HG03139 (cell line): Measurements from ENCODE around the gene LMBR1.

Experiments
- ATAC-seq: cut with Tn5 transposase; IDR thresholded peaks from one replicate; pipeline ENCODE4 v1.9.1; 2021; ENCODE audit not compliant: unreplicated experiment

Gene LMBR1

GRCh38 chr7:156764016-156764669 is 128.8 kb downstream of the LMBR1 start:
- no peak for ATAC-seq

- no peak for ATAC-seq
These were observed 133.3 kb downstream of the LMBR1 start for GRCh38 chr7:156759579-156760202.

- no peak for ATAC-seq
These were observed 133.8 kb downstream of the LMBR1 start for GRCh38 chr7:156759143-156759542.

- no peak for ATAC-seq
These were observed 138.8 kb downstream of the LMBR1 start for GRCh38 chr7:156754201-156754600.

- no peak for ATAC-seq
These were observed 139.4 kb downstream of the LMBR1 start for GRCh38 chr7:156753630-156754029.

DNA sequence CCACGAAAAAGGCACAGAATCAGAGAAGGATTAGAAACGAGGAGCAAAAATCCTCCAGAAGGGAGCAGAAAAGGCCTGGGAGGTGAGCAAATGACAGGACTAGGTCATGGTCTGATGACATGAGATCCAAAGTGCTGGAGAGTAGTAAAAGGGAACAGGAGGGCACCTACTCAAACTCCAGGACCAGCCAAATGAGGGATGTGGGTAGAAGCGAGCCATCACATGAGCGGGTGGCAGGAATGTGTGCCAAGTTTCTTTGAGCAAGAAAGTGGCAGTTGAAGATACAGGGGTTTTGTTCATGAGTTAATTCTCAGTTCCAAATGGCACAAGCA is 139.8 kb downstream of the LMBR1 start:
- ATAC-seq, result no peak

DNA sequence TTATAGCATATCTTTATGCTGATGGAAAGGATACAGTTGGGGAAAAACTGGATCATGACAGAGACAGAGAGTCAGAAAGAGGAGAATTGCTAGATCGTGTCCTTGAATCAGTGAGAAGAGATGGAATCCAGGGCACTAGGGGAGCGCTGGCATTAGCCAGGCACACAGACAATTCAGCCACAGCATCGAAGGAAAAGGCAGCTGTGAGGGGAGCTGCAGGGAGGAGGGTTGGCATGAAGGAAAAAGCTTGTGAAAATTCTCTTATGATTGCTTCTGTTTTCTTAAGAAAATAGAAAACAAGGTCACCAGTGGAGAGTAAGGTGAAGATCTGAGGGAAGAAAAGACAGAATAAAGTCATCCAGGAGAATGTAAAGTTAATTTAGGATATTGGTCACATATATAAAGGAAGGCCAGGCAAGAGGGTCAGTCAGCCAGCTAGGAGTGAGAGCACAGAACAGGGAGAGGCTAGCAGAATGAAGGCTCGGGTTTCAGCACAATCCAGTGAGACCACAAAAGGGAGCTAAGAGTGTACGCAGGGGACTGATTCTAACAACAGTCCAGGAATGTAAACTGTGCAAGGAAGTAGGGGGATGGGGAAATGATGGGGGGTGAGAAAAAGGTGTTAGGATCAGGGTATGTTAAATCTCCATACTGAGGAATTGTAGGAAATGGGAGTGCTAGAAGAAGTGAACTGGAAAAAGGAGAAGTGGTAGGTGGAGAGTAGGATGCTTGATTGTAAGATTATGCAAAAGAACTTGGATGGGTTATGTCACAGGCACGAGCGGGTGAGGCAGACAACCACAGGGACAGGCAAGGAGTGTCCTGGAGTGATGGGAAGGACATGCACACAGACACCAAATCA is 140.4 kb downstream of the LMBR1 start:
- ATAC-seq, result no peak

GRCh38 chr7:156751319-156751718 is 141.7 kb downstream of the LMBR1 start:
- no peak for ATAC-seq

DNA sequence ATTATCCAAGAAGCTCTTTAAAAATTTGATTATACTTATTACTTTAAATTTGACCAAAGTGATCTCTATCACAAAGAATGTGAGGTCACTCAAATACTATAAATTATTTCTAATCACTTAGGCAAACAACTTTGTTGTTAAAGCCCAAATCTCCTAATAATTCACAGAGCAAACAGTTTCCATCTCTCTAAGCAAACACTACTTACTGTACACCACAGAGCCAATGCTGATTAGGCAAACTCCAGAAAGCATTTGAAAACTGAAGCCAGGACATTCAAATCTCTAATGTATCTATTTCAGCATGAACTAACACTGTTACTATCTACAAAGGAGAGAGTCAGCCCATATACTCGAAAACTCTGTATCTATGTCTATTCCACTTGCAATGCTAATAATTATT is 145.3 kb downstream of the LMBR1 start:
- ATAC-seq, result no peak

- no peak for ATAC-seq
These were observed 146.1 kb downstream of the LMBR1 start for GRCh38 chr7:156746891-156747290.

DNA sequence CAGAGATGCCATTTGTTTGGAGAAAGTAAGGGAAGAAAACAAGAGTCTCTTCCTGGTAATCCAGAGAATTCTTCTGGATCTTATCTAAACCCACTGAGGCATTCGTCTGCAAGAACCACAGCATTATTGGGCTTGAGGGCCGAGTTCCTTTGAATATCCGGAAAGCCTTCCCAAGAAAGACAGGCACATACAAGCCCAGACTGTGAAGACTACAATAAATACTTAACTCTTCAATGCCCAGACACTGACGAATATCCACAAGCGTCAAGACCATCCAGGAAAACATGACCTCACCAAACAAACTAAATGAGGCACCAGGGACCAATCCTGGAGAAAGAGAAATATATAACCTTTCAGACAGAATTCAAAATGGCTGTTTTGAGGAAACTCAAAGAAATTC is 153.4 kb downstream of the LMBR1 start:
- no peak for ATAC-seq

- ATAC-seq, result no peak
These were observed 157.1 kb downstream of the LMBR1 start for GRCh38 chr7:156735851-156736250.

DNA sequence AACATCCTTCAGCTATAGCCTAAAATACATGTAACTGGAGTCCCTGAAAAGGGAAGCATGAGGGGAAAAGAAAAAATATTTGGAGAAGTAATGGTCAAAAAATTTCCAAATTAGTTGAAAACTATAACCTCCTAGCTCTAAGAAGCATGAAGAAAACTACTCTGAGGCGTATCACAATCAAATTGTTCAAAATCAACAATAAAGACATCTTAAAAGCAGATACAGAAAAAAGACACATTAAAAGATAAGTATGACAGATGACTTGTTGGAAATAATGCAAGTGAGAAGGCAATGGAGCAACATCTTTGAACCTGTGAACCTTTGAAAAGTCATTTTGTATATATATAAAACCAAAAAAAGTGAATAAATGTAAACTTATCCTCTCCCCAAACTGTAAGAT is 159.3 kb downstream of the LMBR1 start:
- no peak for ATAC-seq

DNA sequence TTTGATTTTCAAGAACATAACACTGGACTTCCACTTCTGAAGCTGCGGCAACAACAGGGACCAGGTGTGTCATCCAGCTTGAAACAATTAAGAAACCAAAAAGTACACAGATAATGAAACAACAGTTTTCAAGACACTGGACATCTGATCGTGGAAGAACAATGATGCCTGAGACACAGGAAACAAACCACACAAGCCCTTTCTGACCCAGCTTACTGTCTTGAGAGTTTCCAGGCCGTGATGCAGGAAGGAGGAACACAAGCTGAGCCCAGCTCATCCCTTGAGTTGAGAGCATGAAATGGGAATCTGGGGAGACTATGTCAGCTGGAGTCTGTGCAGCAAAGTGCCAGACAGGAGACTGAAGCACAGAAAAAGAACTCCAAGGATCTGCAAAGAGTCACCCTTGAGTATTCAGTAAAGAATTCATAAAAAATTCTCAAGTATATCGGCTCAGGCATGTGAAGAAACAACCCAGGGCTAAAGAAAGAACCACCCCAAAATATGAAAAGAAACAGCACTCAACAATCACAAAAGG is 160.8 kb downstream of the LMBR1 start:
- ATAC-seq, result no peak

DNA sequence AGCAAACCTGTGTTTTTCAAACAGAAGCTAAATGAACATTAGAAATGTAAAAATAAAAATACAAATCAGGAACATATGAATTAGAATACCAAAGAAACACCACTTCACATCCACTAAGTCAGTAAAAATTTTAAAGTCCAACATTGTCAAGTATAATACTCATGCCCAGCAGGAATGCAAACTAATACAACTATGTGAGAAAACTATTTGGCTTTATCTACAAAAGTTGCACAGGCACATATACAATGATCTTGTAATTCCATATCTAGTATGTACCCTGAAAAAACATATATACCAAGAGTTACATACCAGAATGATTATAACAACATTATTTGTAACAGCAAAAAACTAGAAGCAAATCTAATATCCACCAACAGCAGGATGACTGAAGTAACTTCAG is 161.3 kb downstream of the LMBR1 start:
- no peak for ATAC-seq

GRCh38 chr7:156725936-156726335 is 167.0 kb downstream of the LMBR1 start:
- ATAC-seq, result no peak

- no peak for ATAC-seq
These were observed 167.9 kb downstream of the LMBR1 start for GRCh38 chr7:156725073-156725472.

DNA sequence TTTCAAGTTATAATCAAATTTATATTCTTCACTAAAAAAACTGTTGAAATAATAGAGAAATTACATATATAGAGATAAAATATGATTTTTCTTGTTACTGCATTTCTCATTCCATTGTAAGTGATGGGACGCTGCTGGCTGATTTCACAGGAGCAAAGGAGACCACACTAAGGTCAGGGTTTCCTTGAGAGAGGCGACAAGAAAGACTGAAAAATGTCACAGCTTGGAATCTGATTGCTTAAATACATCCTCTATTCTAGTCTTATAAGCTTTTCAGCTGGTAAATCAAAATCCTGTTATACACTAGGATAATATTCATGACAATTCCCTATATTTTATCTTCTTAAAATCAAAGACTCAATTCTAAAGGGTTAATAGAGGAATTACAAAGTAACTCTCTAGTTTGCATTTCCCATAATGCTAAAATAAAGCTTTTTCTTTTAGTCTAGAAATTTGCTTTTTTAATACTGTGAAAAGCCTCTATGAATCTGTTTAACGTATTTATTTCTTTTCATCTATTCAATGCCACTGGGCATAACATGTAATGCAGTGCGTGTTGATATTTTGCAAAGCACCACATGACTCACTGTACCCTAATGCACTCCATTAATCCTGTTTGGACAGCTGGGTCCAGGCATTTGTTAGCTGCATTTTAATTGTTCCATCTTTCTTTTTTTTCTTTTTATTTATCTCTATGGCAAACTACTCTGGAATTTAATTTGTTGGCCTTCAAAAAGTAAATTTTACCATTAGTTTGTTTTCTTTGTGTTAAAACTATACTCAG is 170.7 kb downstream of the LMBR1 start:
- no peak for ATAC-seq

DNA sequence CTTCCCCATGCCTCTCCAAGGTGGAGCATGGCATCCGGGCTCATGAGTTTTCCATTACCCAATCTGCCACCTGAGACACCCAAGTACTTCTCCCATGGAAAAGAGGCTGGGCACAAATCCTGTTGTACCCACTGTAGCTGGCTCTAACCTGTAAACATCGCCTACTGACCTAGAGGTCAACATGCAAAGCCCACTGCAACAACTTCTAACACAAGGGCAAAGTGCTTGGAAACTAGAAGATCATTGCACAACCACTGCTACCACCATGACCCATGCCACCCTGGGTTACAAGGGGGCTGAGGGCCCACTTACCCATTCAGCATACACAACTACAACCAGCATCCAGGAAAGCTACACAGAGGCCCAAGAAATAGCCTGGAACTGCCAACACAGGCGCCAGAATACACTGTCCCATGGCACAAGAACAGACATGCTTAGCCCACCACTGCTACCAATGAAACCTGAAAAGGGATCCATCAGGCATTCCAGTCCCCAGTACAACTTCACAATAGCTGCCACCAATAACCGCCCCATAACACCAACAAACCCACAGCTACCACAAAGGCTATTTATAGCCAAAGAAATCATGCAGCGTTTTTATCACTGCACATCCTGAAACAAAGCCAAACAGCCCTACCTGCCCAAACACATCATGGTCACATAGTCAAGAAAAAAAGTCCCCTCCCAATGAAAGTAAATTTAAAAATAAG is 189.1 kb downstream of the LMBR1 start:
- ATAC-seq, result no peak

DNA sequence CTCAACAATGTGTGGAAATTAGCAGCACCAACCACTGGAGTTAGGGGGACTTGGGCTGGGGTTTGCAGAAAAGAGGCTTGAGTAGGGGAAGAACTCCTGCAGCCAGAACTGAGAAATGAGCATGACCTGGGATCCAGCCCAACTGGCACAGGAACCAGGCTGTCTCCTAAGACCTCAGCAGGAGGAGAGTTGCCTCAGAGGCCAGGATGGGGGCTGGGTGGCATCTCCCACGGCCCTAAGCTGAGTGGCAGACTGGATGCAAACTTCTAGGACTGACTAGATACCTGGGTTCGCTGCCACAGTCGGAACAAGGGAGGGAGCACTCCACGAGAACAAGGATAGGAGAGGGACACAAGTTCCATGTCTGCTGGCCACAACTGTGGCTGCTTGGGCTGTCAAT is 189.8 kb downstream of the LMBR1 start:
- ATAC-seq, result no peak

- ATAC-seq, result no peak
These were observed 190.6 kb downstream of the LMBR1 start for GRCh38 chr7:156702399-156702798.
